ENCODE data around the gene TPPP. TPM values are rescaled to one million over a fixed set of nuclear protein-coding genes. Genes with fewer than 3 reads are reported as not detected.

Gene TPPP
- total RNA-seq, 8 experiments from 2014 or later: 0.31 to 23.5 (median 7.3) TPM

DNA sequence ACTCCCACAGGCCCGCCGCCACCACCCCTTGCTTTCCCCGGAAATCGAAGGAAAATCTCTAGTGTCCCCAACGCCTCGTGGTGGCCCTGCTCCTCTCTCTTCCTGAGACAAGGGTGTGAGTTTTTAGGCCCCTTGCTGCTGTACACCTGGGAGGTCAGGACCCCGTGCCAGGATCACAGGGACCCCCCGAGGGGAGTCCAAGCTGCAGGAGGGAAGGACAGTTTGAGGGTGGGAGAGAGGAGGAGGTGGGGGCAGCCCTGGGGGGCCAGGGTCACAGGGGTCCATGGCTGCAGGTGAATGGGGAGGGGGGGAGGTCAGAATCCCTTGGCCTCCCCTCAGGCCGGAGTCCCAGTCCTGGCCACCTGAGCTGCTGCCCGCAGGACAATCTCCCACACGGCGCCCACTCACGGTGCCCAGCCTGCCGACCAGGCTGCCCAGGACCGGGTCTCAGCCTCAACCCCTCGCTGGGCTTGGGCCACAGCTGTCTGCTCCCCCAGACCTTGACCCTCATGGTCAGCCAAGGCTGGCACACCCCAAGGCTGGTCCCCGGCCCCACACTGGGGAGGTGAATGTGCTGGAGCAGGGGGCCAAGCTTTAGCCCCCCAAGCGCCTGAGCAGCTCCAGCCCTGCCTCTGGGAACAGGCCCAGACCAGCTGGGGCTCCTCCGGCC lies 19.9 kb downstream of the TPPP start:
- WGBS, 10 experiments: 3 to 32% methylated on average over 6 to 7 of the region's 19 CpGs; no CpG with 5 or more reads in 8 of the 10 experiments
- no peak overlapping the region for H3K4me3 ChIP-seq
- ATAC-seq (replicated peaks in 6 of 8): no peak
- no peak overlapping the region for H3K27ac ChIP-seq
- peaks cover 16 to 32% of the 10 kb centered on the region in 2 donors for H3K4me1 ChIP-seq (replicated peaks in 1 of 2)
- in situ Hi-C loops (cut with MboI; ENCODE audit: low pct_unique_long_range_greater_than_20kb in 2 of 9, low sequenced_read_pairs in 9 of 9, unreplicated experiment in 9 of 9): loop anchor here in 2 of 9 experiments (25.0 kb wide), 1 partner anchor 214 kb away; the partner anchor contains the start of genes BRD9 (in 2 of the 2) and TRIP13 (in 2 of the 2)

DNA sequence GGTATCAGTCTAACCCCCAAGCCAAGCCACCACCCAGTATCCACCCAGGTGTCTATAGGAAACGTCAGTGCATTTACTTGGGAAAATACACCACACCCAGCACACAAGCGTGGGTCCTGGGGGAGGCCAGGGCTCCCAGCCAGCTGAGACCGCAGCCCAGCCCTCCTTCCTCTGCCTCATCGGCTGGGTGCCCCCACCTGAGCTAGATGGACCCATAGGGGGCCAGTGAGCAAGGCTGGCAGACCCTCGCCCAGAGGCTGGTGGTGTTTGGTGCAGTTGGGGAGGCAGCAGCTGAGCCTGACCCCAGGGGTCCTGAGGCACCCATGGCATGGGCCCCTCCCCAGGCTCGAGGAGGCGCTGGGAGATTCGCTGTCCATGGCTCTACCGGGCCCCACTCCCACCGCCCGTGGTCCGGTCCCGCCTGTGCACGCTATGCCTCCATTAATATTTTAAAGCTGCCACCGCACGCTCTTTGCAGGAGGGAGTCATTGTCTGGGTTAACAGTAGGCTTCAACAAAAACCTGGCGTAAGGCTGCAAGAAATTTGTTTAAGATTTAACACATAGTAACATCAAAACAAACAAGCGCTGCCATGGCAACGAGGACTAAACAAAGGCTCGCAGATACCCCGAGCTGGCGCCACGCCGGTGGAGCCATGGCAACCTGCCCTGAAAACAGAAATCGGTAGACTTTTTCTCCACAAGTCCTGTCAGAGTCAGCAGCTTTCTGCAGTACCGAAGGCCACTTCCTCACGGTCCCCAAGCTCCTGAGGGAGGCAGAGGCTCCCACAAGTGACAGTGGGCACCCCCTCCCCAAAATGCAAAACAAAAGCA lies 20.6 kb downstream of the TPPP start:
- peaks cover 16 to 32% of the 10 kb centered on the region in 2 donors for H3K4me1 ChIP-seq (replicated peaks in 1 of 2)
- H3K4me3 ChIP-seq: no peak overlapping the region
- 0 to 28% (median 4%) methylated on average over 1 to 18 of the region's 27 CpGs; no CpG with 5 or more reads in 3 of the 10 experiments for WGBS, 10 experiments
- peak overlapping the region in 1 of 2 donors; percentile 58 for H3K27ac ChIP-seq
- peak; percentile 52 to 74 (median 64) for ATAC-seq (replicated peaks in 6 of 8)
- in situ Hi-C loops (cut with MboI; ENCODE audit: low pct_unique_long_range_greater_than_20kb in 2 of 9, low sequenced_read_pairs in 9 of 9, unreplicated experiment in 9 of 9): loop anchor here in 2 of 9 experiments (25.0 kb wide), 1 partner anchor 215 kb away; the partner anchor contains the start of genes BRD9 (in 2 of the 2) and TRIP13 (in 2 of the 2)

DNA sequence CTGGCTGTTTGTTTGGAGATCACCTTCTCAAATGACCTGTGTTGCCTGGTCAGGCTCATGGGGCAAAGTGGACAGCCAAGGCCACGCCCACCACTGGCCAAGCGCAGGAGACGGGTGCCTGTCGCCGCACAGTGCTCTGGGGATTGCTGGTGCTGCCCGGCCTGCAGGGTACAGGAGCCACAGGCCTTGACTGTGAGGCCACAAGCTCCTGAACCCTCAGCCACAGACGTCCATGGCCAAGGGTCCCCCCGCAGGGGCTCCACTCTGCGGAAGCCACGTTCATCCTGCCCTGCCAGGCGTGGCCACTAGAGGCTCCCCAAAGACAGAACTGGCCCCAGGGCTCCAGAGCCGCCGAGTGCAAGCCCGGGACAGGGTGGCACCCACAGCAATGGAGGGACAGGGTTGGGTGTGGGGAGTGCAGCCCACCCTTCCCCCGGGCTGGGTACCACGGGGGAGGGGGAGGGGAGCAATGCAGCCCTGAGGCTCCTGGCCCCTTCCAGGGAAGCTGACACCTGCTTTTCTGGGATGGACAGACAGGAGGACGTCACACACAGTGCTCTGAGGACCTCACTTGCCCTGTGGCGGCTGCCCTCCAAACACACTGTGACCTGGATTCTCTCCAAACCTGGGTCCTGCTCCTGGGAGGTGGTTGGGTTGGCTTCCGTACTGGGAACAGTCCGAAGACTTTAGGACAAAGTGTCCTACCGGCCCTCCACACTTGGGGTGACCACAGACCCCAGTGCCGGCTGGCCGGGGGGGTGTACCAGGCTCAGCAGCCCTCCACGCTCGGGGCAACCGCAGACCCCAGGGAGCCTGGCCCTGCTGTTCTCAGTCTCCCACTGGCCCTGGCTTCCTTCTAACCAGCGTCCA lies 21.5 kb downstream of the TPPP start:
- no peak overlapping the region for H3K4me3 ChIP-seq
- in situ Hi-C loops (cut with MboI; ENCODE audit: low pct_unique_long_range_greater_than_20kb in 2 of 9, low sequenced_read_pairs in 9 of 9, unreplicated experiment in 9 of 9): loop anchor here in 2 of 9 experiments (25.0 kb wide), 1 partner anchor 216 kb away; the partner anchor contains the start of genes BRD9 (in 2 of the 2) and TRIP13 (in 2 of the 2)
- 0 to 60% (median 10%) methylated on average over 1 to 2 of the region's 27 CpGs; no CpG with 5 or more reads in 7 of the 10 experiments for WGBS, 10 experiments
- peak overlapping the region in 1 of 2 donors; percentile 58 for H3K27ac ChIP-seq
- peaks cover 16 to 32% of the 10 kb centered on the region in 2 donors for H3K4me1 ChIP-seq (replicated peaks in 1 of 2)
- ATAC-seq (replicated peaks in 6 of 8): peak; percentile 60 to 81 (median 70)

DNA sequence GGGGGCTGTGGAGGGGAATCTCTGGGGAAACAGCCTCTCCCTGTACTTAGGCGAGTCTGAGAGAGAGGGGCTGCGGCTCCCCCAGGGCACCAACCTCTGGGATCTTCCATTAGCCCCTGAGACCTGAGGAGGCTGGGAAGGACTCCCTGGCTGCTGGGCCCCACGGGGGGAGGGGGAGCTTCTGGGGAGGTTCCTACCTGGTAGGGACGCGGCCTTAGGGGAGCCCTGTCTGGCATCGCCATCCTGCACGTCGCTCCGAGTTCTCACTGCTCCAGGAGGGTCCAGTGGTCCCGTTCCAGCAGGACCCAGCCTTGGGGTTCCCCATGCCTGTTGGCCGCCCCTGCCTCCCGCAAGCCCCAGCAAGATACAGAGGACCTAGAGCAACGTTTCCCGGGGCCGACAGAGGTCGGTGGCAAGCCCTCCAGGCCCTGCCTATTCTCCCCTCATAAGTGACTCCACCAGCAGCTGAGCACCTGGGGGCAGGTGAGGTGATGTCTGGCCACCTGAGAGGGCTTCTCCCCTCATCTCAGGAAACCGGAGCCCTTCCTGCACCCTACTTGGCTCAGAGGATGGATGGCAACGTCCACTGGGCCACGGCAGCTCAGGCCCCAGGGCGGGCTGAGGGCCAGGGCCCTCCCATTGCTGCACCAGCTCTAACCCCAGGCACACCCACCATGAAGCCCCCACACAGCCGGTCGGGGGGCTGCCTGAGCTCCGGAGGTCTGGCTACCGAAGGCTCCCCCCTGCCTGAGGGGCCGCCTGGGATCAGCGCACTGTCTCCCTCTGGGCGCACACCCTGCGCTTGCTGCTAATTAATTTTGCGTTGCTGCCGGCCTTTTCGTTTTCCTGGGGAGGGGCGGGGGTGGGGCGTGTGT lies 22.5 kb downstream of the TPPP start:
- peaks cover 16 to 28% of the 10 kb centered on the region in 2 donors for H3K4me1 ChIP-seq (replicated peaks in 1 of 2)
- no peak for ATAC-seq (replicated peaks in 6 of 8)
- no peak overlapping the region for H3K27ac ChIP-seq
- in situ Hi-C loops (cut with MboI; ENCODE audit: low pct_unique_long_range_greater_than_20kb in 2 of 9, low sequenced_read_pairs in 9 of 9, unreplicated experiment in 9 of 9): loop anchor here in 2 of 9 experiments (25.0 kb wide), 1 partner anchor 217 kb away; the partner anchor contains the start of genes BRD9 (in 2 of the 2) and TRIP13 (in 2 of the 2)
- H3K4me3 ChIP-seq: no peak overlapping the region
- 100% methylated on average over 1 of the region's 33 CpGs; no CpG with 5 or more reads in 9 of the 10 experiments for WGBS, 10 experiments

DNA sequence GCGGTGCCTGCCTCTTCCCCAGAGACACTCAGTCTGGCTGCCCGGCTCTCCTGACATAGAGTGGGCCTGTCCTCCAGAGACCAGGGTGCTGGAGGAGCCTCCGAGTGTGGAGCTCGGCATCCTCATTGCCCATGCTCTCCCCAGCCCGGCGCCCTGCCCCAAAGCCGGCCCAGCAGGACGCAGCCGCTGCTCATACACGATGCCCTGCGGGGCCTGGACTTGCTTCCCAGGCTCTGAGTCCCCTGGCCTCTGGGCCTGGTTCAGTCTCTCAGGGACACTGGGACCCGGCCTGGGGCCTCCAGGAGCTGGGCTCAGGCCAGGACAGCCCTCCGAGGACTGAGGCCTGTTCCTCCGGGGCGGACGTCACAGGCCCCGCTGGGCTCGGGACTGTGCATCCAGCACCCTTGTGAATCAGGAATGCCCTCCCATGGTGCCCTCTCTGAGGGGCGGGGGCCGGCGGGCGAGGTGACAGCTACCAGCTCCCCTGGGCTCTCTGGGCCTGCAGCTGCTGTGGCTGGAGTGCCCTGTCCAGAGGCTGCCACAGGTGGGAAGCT lies 23.2 kb downstream of the TPPP start:
- in situ Hi-C loops (cut with MboI; ENCODE audit: low pct_unique_long_range_greater_than_20kb in 2 of 9, low sequenced_read_pairs in 9 of 9, unreplicated experiment in 9 of 9): loop anchor here in 3 of 9 experiments (10.0 to 25.0 kb wide), 2 partner anchors 217 to 235 kb away; partner anchors contain the start of genes BRD9 (in 2 of the 3) and TRIP13 (in 2 of the 3)
- peaks cover 16 to 28% of the 10 kb centered on the region in 2 donors for H3K4me1 ChIP-seq (replicated peaks in 1 of 2)
- ATAC-seq (replicated peaks in 6 of 8): no peak
- 83% methylated on average over 2 of the region's 22 CpGs; no CpG with 5 or more reads in 9 of the 10 experiments for WGBS, 10 experiments
- H3K4me3 ChIP-seq: no peak overlapping the region
- H3K27ac ChIP-seq: no peak overlapping the region

DNA sequence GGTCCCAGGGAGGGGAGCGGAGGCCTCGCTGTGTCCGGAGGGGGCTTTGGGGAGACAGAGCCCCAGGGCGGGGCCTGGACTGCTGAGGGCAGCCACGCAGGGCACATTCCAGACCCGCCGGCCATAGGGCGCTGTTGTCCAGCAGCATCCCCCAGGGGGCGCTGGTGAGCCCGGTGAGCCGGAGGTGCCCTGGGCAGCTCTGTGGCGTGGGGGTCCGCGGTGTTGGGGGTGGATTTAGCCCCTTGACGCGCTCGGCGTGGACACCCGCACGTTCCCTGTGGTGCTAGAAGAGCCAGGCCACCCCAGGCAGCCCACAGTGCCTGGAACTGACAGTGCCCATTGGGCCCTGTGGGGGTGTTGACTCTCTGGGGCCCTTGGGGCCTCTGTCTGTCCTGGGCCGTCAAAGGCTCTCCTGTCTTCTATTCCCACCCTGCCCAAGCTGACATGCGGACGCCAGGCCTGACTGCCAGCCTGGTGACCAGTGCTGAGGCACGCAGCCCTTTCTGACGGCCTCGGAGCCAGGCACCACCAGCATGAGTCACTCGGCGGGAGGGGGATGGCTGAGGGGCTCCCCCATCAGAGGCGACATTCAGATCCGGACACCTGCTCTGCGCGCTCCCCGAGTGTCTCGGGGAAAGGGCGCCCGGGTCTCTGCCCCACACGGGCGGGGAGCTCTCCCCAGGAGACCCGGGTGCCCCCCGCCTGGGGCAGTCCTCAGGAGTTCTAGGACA lies 23.9 kb downstream of the TPPP start:
- H3K27ac ChIP-seq: no peak overlapping the region
- WGBS, 10 experiments: 61 to 90% methylated on average over 2 to 3 of the region's 40 CpGs; no CpG with 5 or more reads in 8 of the 10 experiments
- ATAC-seq (replicated peaks in 6 of 8): peak in 3 of 8 experiments; percentile 3 to 20 (median 6)
- no peak overlapping the region for H3K4me3 ChIP-seq
- in situ Hi-C loops (cut with MboI; ENCODE audit: low pct_unique_long_range_greater_than_20kb in 2 of 9, low sequenced_read_pairs in 9 of 9, unreplicated experiment in 9 of 9): loop anchor here in 3 of 9 experiments (10.0 to 25.0 kb wide), 2 partner anchors 218 to 236 kb away; partner anchors contain the start of genes BRD9 (in 2 of the 3) and TRIP13 (in 2 of the 3)
- H3K4me1 ChIP-seq (replicated peaks in 1 of 2): peaks cover 16 to 24% of the 10 kb centered on the region in 2 donors

DNA sequence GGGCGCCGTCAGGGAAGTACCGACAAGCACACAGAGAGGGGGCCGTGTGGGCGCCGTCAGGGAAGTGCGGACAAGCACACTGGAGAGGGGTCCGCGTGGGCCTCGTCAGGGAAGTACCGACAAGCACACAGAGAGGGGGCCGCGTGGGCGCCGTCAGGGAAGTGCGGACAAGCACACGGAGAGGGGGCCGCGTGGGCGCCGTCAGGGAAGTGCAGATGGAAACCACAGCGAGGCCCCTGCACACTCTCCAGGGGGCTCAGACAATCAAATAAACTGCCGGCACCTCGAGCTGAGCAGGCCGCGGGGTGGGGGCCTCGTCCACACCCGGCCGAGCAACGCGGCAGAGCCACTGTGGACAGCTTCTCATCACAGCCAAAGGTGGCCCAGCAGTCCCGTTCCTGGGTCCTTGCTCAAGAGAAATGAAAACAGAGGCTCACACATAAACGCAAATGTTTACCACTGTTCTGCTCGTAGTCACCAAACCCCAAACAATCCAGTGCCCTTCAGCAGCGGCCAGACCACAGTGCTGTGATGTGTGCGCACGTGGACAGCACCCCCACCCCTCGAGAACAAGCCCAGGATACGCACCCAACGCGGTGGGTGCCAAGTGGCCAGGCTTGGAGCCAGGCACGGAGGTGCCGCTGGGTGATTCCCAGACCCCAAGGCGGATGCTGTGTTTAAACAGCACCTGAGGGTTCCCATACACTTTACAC lies 24.7 kb downstream of the TPPP start:
- H3K27ac ChIP-seq: no peak overlapping the region
- ATAC-seq (replicated peaks in 6 of 8): no peak
- in situ Hi-C loops (cut with MboI; ENCODE audit: low pct_unique_long_range_greater_than_20kb in 2 of 9, low sequenced_read_pairs in 9 of 9, unreplicated experiment in 9 of 9): loop anchor here in 3 of 9 experiments (10.0 to 25.0 kb wide), 2 partner anchors 219 to 236 kb away; partner anchors contain the start of genes BRD9 (in 2 of the 3) and TRIP13 (in 2 of the 3)

DNA sequence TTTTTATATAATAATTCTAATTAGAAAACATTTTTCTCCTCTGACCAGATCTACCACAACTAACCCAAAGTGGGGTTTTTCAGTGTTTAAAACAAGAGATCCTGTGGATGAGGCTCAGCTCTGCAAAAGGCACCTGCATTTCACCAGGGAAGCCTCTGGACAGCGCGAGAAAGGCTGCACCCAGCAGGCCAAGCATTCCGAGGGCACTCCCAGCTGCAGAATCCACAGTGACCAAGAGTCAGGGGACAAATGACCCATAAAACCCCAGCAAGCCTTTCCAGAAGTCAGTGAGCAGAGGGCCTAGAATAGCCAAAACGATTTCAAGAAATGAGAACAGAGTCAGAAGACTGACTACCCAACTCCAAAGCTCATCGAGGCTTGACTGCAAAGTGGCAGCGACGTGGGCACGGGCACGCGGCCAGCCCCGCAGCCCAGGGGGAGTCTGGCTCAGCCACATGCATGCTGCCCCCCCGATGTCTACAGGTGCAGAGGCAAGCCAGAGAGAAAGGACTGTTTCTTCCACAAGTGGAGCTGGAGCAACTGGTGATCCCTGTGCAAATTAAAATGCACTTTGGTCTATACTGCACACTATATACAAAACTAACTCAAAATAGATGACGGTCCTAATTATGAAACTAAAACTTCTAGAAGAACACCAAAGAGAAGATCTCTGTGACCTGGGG lies 26.2 kb downstream of the TPPP start:
- Histone ChIP-seq H3K27ac (no peak overlapping the region), H3K4me1 (replicated peaks in 1 of 2) (peaks cover 2 to 3% of the 10 kb centered on the region in 2 donors), H3K4me3 (no peak overlapping the region)
- WGBS, 10 experiments: 79 to 100% (median 95%) methylated on average over 1 to 10 of the region's 13 CpGs; no CpG with 5 or more reads in 2 of the 10 experiments
- in situ Hi-C loops (cut with MboI; ENCODE audit: low pct_unique_long_range_greater_than_20kb in 2 of 9, low sequenced_read_pairs in 9 of 9, unreplicated experiment in 9 of 9): loop anchor here in 3 of 9 experiments (10.0 to 25.0 kb wide), 2 partner anchors 220 to 238 kb away; partner anchors contain the start of genes BRD9 (in 2 of the 3) and TRIP13 (in 2 of the 3)
- ATAC-seq (replicated peaks in 6 of 8): no peak

More for the DNA sequence above, 24.7 kb downstream of the TPPP start:
- Histone ChIP-seq H3K4me3 (no peak overlapping the region), H3K4me1 (replicated peaks in 1 of 2) (peaks cover 15 to 16% of the 10 kb centered on the region in 2 donors)
- WGBS, 10 experiments: 79 to 100% (median 100%) methylated on average over 1 to 9 of the region's 44 CpGs; no CpG with 5 or more reads in 5 of the 10 experiments

DNA sequence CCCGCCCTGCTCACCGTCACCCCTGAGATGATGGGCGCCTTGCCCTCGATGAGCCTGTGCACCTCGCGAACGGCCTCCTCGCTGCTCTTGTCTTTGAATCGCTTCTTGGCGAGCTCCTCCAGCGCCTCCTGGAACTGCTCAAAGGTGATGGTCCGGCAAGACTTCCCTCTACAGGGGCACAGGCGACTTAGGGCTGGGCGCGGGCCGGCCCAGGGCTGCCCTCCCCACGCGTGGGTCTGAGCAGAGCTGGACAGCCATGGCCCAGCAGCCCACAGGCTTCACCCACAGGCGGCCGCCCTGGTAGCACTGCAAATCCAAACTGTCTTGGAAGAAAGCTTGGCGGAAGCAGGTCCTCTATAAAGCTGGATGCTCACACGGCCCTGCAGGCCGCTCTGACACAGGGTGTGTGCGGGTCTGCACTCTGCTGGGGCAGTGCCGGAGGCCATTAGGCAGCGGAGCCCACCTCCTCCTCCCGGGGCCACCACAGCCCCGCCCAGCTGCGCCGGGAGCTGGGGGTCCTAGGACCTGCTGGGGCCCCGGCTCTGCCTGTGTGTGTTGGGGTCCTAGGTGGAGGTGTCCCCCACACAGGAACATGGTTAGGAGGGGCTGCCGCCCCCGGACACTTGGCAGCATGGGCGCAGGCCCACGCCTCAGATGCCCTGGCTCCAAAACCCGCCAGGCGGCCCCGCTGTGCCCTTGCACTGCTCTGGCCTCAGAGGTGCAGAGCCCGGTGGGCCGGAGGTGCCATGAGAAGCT lies 27.0 kb downstream of the TPPP start:
- WGBS, 10 experiments: 87 to 88% methylated on average over 3 to 6 of the region's 40 CpGs; no CpG with 5 or more reads in 8 of the 10 experiments
- Histone ChIP-seq H3K4me1 (replicated peaks in 1 of 2) (no peaks in the 10 kb centered on the region), H3K27ac (no peak overlapping the region), H3K4me3 (no peak overlapping the region)
- in situ Hi-C loops (cut with MboI; ENCODE audit: low pct_unique_long_range_greater_than_20kb in 2 of 9, low sequenced_read_pairs in 9 of 9, unreplicated experiment in 9 of 9): loop anchor here in 3 of 9 experiments (10.0 to 25.0 kb wide), 2 partner anchors 221 to 239 kb away; partner anchors contain the start of genes BRD9 (in 2 of the 3) and TRIP13 (in 2 of the 3)
- no peak for ATAC-seq (replicated peaks in 6 of 8)
